Esophagus muscularis mucosa (tissue), 4 donors: ENCODE data around the gene TOGARAM1. TPM values are rescaled to one million over a fixed set of nuclear protein-coding genes. Genes with fewer than 3 reads are reported as not detected.
"Not testable (repeated sequence)": the region's sequence is repeated elsewhere in the genome, so short reads cannot be mapped to it uniquely, and the experiment has no call there.

Experiments used
- DNase-seq: peaks from one replicate; pipeline ENCODE4 v3.0.0-alpha.2; 2017; ENCODE audit errors: extremely low spot score
- H3K27ac ChIP-seq, 4 donors: fragments of 200-600 bp; sonication (generic); replicated peaks in 1 of 4; 1 replicate in 3 of 4; 2 replicates in 1 of 4; pipeline ENCODE4 v1.5.1; 2016 to 2019; ENCODE audit warnings: mild to moderate bottlenecking in 1 of 4
- H3K27me3 ChIP-seq, 4 donors: fragments of 200-600 bp; sonication (generic); one replicate each; pipeline versions ENCODE4 v1.5.1 to v1.6.0; 2016 to 2019
- H3K36me3 ChIP-seq, 4 donors: fragments of 200-600 bp; sonication (generic); one replicate each; pipeline ENCODE4 v1.5.1; 2016 to 2019
- H3K4me1 ChIP-seq, 4 donors: fragments of 200-600 bp; sonication (generic); one replicate each; pipeline ENCODE4 v1.5.1; 2016 to 2019
- H3K4me3 ChIP-seq, 4 donors: fragments of 200-600 bp; sonication (generic); 1 replicate in 2 of 4; 2 replicates in 2 of 4; pipeline ENCODE4 v1.5.1; 2016 to 2019; ENCODE audit warnings: mild to moderate bottlenecking in 4 of 4, moderate library complexity in 1 of 4
- H3K9me3 ChIP-seq, 4 donors: fragments of 200-600 bp; sonication (generic); 1 replicate in 3 of 4; 2 replicates in 1 of 4; pipeline ENCODE4 v1.5.1; 2016 to 2019
- EP300 ChIP-seq: sonication (generic); formaldehyde crosslinking; IDR thresholded peaks from one replicate; pipeline ENCODE4 v1.6.1; 2017; ENCODE audit warnings: antibody characterized with exemption
- POLR2A ChIP-seq: fragments of 450-650 bp; IDR thresholded peaks from one replicate; pipeline ENCODE4 v1.6.1; 2017; ENCODE audit warnings: antibody characterized with exemption, moderate library complexity, mild to moderate bottlenecking, low read depth
- POLR2AphosphoS5 ChIP-seq, 2 donors: sonication (generic); formaldehyde crosslinking; IDR thresholded peaks; one replicate each; pipeline ENCODE4 v1.6.1; 2017; ENCODE audit warnings: antibody characterized with exemption in 2 of 2
- WGBS: methylation state at CpG from one replicate; pipeline ENCODE4 v1.1.5; 2018; 5-methylcytosine and 5-hydroxymethylcytosine counted together
- intact Hi-C: fragments of 100-400 bp; cut with DNase I; formaldehyde crosslinking; loops from one replicate; pipeline ENCODE4 v1.15.1; 2023
- total RNA-seq, 4 donors: library from RNA; depleted of rRNA; stranded (reverse); fragments of >200 nt; gene quantifications; one replicate each; pipeline versions ENCODE4 v1.1.0 to v1.2.1, GENCODE V29; 2016
- TF ChIP-seq, protein P1 (sequence below), 3 experiments: fragments of 200-600 bp in 2 of 3; fragments of 450-650 bp in 1 of 3; sonication (generic) in 2 of 3; IDR thresholded peaks; one replicate each; pipeline ENCODE4 v1.5.1; 2017 to 2019; ENCODE audit warnings: antibody characterized with exemption in 3 of 3, mild to moderate bottlenecking in 2 of 3, moderate library complexity in 1 of 3

Gene TOGARAM1
- total RNA-seq, 4 donors from 2014 or later: 11.8 to 17.9 (median 14.9) TPM

DNA sequence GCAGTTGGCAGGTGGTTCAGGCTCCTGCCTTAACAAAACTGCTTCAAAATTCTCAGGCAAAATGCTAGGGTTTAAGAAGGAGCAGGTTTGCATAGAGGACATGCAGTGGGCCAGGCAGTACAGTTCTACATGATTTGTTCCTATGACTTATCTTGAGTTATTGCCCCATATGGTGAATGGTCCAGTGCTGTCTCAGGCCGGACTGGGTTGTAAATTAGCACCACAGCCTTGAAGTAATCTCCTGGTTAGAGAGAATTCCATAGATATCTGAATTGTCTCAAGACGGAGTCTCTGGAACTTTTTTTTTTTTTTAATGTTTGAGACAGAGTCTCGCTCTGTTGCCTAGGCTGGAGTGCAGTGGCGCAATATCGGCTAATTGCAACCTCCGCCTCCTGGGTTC lies 110.1 kb downstream of the TOGARAM1 start:
- Histone ChIP-seq H3K4me1 (no peaks in the 10 kb centered on the region), H3K4me3 (no peak overlapping the region), H3K9me3 (no peaks in the 10 kb centered on the region), H3K36me3 (peaks cover 0 to 31% (median 8%) of the 10 kb centered on the region in 4 donors), H3K27ac (no peak overlapping the region), H3K27me3 (no peaks in the 10 kb centered on the region)
- DNase-seq: no peak
- intact Hi-C loops: no loop called here
- no peak for TF ChIP-seq POLR2AphosphoS5 (IDR thresholded peaks at IDR 0.05)
- no peak for TF ChIP-seq EP300
- TF ChIP-seq, protein P1, sequence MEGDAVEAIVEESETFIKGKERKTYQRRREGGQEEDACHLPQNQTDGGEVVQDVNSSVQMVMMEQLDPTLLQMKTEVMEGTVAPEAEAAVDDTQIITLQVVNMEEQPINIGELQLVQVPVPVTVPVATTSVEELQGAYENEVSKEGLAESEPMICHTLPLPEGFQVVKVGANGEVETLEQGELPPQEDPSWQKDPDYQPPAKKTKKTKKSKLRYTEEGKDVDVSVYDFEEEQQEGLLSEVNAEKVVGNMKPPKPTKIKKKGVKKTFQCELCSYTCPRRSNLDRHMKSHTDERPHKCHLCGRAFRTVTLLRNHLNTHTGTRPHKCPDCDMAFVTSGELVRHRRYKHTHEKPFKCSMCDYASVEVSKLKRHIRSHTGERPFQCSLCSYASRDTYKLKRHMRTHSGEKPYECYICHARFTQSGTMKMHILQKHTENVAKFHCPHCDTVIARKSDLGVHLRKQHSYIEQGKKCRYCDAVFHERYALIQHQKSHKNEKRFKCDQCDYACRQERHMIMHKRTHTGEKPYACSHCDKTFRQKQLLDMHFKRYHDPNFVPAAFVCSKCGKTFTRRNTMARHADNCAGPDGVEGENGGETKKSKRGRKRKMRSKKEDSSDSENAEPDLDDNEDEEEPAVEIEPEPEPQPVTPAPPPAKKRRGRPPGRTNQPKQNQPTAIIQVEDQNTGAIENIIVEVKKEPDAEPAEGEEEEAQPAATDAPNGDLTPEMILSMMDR (IDR thresholded peaks at IDR 0.05): no peak
- TF ChIP-seq POLR2A: no peak
- 98% methylated on average over 6 of the region's 6 CpGs for WGBS

- no peak for TF ChIP-seq POLR2A
- TF ChIP-seq EP300: no peak
- TF ChIP-seq, protein P1 (IDR thresholded peaks at IDR 0.05): no peak
- TF ChIP-seq POLR2AphosphoS5 (IDR thresholded peaks at IDR 0.05): no peak
- Histone ChIP-seq H3K4me1 (no peaks in the 10 kb centered on the region), H3K4me3 (no peak overlapping the region), H3K27me3 (no peaks in the 10 kb centered on the region), H3K36me3 (peaks cover 0 to 31% (median 8%) of the 10 kb centered on the region in 4 donors), H3K9me3 (no peaks in the 10 kb centered on the region), H3K27ac (no peak overlapping the region)
- WGBS: 85% methylated on average over 5 of the region's 5 CpGs
- DNase-seq: no peak
- intact Hi-C loops: no loop called here
These were observed 111.4 kb downstream of the TOGARAM1 start for GRCh38 chr14:45073231-45073879.

- H3K4me1 ChIP-seq: peaks cover 1 to 3% (median 2%) of the 10 kb centered on the region in 4 donors
- peaks cover 0 to 5% (median 0%) of the 10 kb centered on the region in 4 donors for H3K36me3 ChIP-seq
- DNase-seq: no peak
- no peak overlapping the region for H3K4me3 ChIP-seq
- intact Hi-C loops: no loop called here
- H3K27ac ChIP-seq: no peak overlapping the region
- WGBS: 74% methylated on average over 1 of the region's 1 CpG
- no peaks in the 10 kb centered on the region for H3K9me3 ChIP-seq
- H3K27me3 ChIP-seq: no peaks in the 10 kb centered on the region
- TF ChIP-seq, protein P1 (IDR thresholded peaks at IDR 0.05): no peak
- no peak for TF ChIP-seq POLR2AphosphoS5 (IDR thresholded peaks at IDR 0.05)
These were observed 116.3 kb downstream of the TOGARAM1 start for GRCh38 chr14:45078323-45078722.

DNA sequence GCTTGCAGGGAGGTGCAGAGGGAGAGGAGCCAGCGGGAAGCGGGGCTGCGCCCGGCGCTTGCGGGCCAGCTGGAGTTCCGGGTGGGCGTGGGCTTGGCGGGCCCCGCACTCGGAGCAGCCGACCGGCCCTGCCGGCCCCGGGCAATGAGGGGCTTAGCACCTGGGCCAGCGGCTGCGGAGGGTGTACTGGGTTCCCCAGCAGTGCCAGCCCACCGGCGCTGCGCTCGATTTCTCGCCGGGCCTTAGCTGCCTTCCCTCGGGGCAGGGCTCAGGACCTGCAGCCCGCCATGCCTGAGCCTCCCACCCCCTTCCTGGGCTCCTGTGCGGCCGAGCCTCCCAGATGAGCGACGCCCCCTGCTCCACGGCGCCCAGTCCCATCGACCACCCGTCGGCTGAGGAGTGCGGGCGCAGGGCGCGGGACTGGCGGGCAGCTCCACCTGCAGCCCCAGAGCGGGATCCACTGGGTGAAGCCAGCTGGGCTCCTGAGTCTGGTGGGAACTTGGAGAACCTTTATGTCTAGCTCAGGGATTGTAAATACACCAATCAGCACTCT lies 118.5 kb downstream of the TOGARAM1 start:
- not testable (repeated sequence) for H3K27me3 ChIP-seq, H3K27ac ChIP-seq, H3K4me3 ChIP-seq, H3K36me3 ChIP-seq, DNase-seq, H3K9me3 ChIP-seq
- peaks cover 8 to 15% (median 14%) of the 10 kb centered on the region in 4 donors for H3K4me1 ChIP-seq
- over 99% methylated on average over 17 of the region's 40 CpGs for WGBS
- intact Hi-C loops: loop anchor here (5.0 to 10.0 kb wide), 3 partner anchors 52 to 166 kb away; partner anchors contain the start of genes FKBP3, KLHL28 and TOGARAM1

- not testable (repeated sequence) for DNase-seq, H3K9me3 ChIP-seq, H3K4me3 ChIP-seq, H3K36me3 ChIP-seq, H3K27me3 ChIP-seq, H3K27ac ChIP-seq
- 87% methylated on average over 3 of the region's 3 CpGs for WGBS
- intact Hi-C loops: loop anchor here (5.0 to 10.0 kb wide), 3 partner anchors 51 to 166 kb away; partner anchors contain the start of genes FKBP3, KLHL28 and TOGARAM1
- peaks cover 11 to 21% (median 20%) of the 10 kb centered on the region in 4 donors for H3K4me1 ChIP-seq
These were observed 119.1 kb downstream of the TOGARAM1 start for GRCh38 chr14:45081096-45081495.
